Activated T-helper 1 cell treated with anti-CD3 and anti-CD28 coated beads, Interleukin-12 subunit alpha, Interleukin-12 subunit beta, Interleukin-2, Interleukin-4 antibody, amounts not matched to agents 30 ng/mL and 10 ng/mL and 1 ng/mL, durations not matched to agents 14 hours and 24 hours and 36 hours (primary cell): ENCODE results near the gene YBX2. TPM values are rescaled to one million over a fixed set of nuclear protein-coding genes. Genes with fewer than 3 reads are reported as not detected.
"Not testable (repeated sequence)": the region's sequence is repeated elsewhere in the genome, so short reads cannot be mapped to it uniquely, and the experiment has no call there.

ENCODE experiments used
- DNase-seq: peaks from one replicate; pipeline ENCODE4 v3.0.0; 2021; ENCODE audit warnings: low spot score
- H3K27ac Mint-ChIP-seq: one replicate; pipeline ENCODE4 v1.8.0; 2021; ENCODE audit warnings: mild to moderate bottlenecking, mixed read lengths
- H3K27me3 Mint-ChIP-seq: one replicate; pipeline ENCODE4 v1.8.0; 2022; ENCODE audit warnings: mild to moderate bottlenecking, moderate library complexity, mixed read lengths; ENCODE audit not compliant: insufficient read depth
- H3K36me3 Mint-ChIP-seq: one replicate; pipeline ENCODE4 v1.8.0; 2021; ENCODE audit warnings: low read depth, mixed read lengths
- H3K4me1 Mint-ChIP-seq: one replicate; pipeline ENCODE4 v1.8.0; 2021; ENCODE audit warnings: low read depth, mixed read lengths
- H3K4me3 Mint-ChIP-seq: one replicate; pipeline ENCODE4 v1.8.0; 2021; ENCODE audit warnings: mild to moderate bottlenecking, moderate library complexity, mixed read lengths
- H3K9me3 Mint-ChIP-seq: one replicate; pipeline ENCODE4 v1.8.0; 2021; ENCODE audit warnings: mixed read lengths
- intact Hi-C: fragments of 100-400 bp; cut with micrococcal nuclease; formaldehyde crosslinking; loops from one replicate; pipeline ENCODE4 v1.15.1; 2024
- total RNA-seq: library from RNA; stranded (reverse); gene quantifications from 2 replicates; pipeline ENCODE4 v1.2.3, GENCODE V29; 2022

YBX2 gene
- total RNA-seq, result 0.36 TPM in 1 of 2 replicates, not detected in the other

DNA sequence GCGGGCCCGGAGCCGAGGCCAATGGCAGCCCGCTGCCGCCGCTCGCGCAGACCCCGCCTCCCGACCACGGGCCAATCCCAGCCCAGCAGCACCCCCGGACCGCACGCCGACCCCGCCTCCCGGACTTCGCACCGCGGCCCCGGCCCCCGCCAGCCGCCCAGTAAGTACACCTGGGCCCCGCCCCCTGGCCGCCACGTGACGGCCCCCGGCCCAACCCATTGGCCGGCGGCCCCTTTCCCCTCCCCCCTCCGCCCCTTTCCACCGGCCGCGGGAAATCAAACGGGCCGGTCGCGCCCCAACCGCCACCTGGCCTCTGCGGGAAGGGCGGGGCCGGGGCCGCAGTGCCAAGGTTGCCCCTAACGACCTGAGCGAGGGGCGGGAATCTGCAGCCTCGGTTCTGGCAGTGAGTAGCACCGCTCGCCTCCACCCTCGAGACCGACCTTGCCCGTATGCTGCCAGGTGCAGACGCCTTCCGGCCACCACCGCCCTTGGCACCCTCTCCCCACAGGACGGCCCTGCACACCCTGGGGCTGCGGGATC is at the start of gene YBX2:
Gene YBX2, minus strand, starts transcription at position 26 of the 540 bp plus-strand sequence. CDS start 139 bp downstream, outside the sequence.
- no peaks in the 10 kb centered on the region for H3K9me3 Mint-ChIP-seq
- H3K36me3 Mint-ChIP-seq, result no peaks in the 10 kb centered on the region
- peak within 1 kb of the TSS; percentile 79 for H3K4me3 Mint-ChIP-seq
- H3K27ac Mint-ChIP-seq, result no peak within 1 kb of the TSS
- intact Hi-C loops, result loop anchor here (5.0 kb wide), 1 partner anchor 157 kb away; no protein-coding TSS in a partner anchor
- H3K4me1 Mint-ChIP-seq, result peaks cover 16% of the 10 kb centered on the region
- H3K27me3 Mint-ChIP-seq, result peaks cover 37% of the 10 kb centered on the region
- DNase-seq, result peak; percentile 76

DNA sequence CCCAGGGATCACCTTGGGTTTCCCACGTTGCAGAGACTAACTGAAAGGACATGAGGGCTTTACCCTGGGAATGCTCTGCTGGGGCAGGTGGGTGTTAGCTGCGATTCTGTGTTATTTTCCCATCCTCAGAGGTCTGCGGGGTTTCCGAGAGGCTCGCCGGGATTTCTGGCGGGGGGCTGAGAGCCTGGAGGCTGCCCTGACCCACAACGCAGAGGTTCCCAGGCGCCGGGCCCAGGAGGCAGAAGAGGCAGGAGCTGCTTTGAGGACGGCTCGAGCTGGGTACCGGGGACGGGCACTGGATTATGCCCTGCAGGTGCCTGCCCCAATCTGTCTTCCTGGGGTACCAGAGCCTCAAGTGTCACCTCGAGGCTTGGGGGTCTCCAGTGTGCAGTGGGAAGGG is 48.8 kb upstream of the YBX2 start:
- intact Hi-C loops, result no loop called here

DNA sequence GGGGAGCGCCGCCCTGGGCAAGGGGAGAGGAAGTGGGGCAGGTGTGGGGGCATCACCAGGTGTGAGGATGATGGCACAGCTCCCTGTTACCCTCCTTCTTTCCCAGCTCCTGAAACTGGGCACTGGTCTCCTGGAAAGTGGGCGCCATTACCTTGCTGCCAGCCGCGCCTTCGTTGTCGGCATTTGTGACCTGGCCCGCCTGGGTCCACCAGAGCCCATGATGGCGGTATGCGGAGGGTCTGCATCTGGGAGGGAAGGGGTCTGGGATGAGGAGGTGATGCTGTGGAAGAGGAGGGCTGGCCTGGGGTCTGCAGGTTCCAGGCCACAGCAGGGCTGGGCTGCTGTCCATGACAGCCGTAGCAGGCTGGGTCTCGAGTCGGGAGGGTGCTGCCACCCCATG is 47.4 kb upstream of the YBX2 start:
- no peak for DNase-seq
- no peaks in the 10 kb centered on the region for H3K27me3 Mint-ChIP-seq
- no peaks in the 10 kb centered on the region for H3K9me3 Mint-ChIP-seq
- peaks cover 35% of the 10 kb centered on the region for H3K4me1 Mint-ChIP-seq
- intact Hi-C loops, result no loop called here
- peaks cover 38% of the 10 kb centered on the region for H3K36me3 Mint-ChIP-seq
- no peak overlapping the region for H3K4me3 Mint-ChIP-seq
- no peak overlapping the region for H3K27ac Mint-ChIP-seq

More for the DNA sequence above, 48.8 kb upstream of the YBX2 start:
- no peak for DNase-seq
- Mint-ChIP-seq H3K27ac (peak overlapping the region; percentile 40), H3K9me3 (no peaks in the 10 kb centered on the region), H3K4me1 (peaks cover 21% of the 10 kb centered on the region), H3K4me3 (no peak overlapping the region), H3K27me3 (no peaks in the 10 kb centered on the region), H3K36me3 (peaks cover 38% of the 10 kb centered on the region)

DNA sequence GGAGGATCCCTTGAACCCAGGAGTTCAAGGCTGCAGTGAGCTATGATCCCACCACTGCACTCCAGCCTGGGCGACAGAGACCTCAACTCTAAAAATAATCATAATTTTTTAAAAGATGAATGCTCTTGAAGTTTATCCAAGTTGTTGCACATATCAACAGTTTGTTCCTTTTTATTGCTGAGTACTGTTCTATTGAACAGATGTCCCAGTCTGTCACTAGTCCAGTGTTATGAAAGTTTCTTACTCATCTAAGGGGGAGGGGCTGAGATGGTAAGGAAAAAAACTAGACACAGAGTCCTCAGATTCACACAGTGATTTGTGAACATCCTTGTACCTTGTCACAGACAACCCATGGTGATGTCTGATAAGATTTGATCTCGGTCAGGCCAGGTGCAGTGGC is 45.7 kb upstream of the YBX2 start:
- H3K4me1 Mint-ChIP-seq, result peaks cover 42% of the 10 kb centered on the region
- no peak for DNase-seq
- no peaks in the 10 kb centered on the region for H3K27me3 Mint-ChIP-seq
- peaks cover 28% of the 10 kb centered on the region for H3K36me3 Mint-ChIP-seq
- no peak overlapping the region for H3K27ac Mint-ChIP-seq
- intact Hi-C loops, result no loop called here
- H3K9me3 Mint-ChIP-seq, result no peaks in the 10 kb centered on the region
- no peak overlapping the region for H3K4me3 Mint-ChIP-seq

DNA sequence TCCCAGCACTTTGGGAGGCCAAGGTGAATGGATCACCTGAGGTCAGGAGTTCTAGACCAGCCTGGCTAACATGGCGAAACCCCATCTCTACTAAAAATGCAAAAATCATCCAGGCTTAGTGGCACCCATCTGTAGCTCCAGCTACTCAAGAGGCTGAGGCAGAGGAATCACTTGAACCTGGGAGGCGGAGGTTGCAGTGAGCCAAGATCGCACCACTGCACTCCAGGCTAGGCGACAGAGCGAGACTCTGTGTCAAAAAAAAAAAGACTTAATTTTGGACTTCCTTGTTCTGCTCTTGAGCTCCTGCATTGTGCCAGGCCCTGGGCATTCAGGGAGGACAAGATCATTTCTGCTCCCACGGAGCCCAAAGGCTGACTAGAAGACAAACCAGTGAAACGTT is 43.2 kb upstream of the YBX2 start:
- Mint-ChIP-seq H3K27ac (peak overlapping the region; percentile 93), H3K4me3 (peak overlapping the region; percentile 91), H3K36me3 (peaks cover 20% of the 10 kb centered on the region), H3K4me1 (peaks cover 45% of the 10 kb centered on the region)
- not testable (repeated sequence) for H3K9me3 Mint-ChIP-seq, DNase-seq, H3K27me3 Mint-ChIP-seq
- intact Hi-C loops, result loop anchor here (1.0 to 2.0 kb wide), 3 partner anchors 8 to 57 kb away; partner anchors contain the start of genes NEURL4 and SLC2A4

DNA sequence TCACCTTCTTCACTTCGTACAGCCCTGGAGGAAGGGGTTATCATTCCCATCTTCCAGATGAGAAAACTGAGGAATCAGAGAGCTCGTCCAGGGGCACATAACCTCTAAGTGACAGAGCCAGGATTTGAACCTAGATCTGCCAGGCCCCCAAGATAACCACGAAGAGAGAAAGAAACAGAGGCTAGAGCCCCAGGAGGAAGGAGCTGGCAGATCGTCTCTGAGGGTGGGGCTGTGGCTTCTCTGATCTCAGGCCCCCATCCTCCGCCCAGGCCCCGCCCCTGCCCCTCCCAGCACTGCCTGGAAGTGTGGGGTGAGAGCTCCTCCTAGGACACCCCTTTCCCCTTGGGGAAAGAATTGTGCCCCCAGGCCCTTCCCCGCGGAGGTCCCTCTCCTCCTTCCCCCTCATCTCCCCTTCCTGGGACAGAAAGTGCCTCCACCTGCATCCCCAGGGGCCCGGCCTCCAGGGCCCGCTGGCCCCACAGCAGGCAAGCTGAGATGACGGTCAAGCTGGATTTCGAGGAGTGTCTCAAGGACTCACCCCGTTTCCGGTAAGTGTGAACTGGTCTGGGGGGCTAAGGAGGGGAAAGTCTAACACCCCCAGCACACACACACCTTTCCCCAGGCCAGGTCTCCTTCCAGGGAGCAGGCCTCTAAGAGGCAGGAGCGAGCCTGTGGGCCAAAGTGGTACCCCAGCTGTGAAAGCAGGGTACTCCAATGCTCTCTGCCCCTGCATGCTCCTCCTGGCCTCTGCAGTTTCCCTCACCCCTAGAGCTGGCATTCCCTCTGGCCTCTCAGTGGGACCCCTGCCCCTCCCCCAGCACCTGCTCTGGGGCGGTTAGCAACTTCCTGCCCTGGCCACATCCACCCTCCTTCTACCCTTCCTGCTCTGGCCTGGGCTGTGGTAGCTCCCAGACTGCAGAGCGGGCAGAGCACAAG is 42.1 kb upstream of the YBX2 start, which contains the start of gene ACAP1:
Gene ACAP1, plus strand, starts transcription at position 290 of the 936 bp plus-strand sequence. Its CDS starts 206 bp downstream, at position 496.
- no peaks in the 10 kb centered on the region for H3K27me3 Mint-ChIP-seq
- intact Hi-C loops, result loop anchor here (1.0 to 2.0 kb wide), 3 partner anchors 7 to 56 kb away; partner anchors contain the start of genes NEURL4 and SLC2A4
- no peaks in the 10 kb centered on the region for H3K9me3 Mint-ChIP-seq
- peak within 1 kb of the TSS; percentile 93 for H3K27ac Mint-ChIP-seq
- peaks cover 51% of the 10 kb centered on the region for H3K4me1 Mint-ChIP-seq
- peaks cover 19% of the 10 kb centered on the region for H3K36me3 Mint-ChIP-seq
- H3K4me3 Mint-ChIP-seq, result peak within 1 kb of the TSS; percentile 91
- peak; percentile 76 for DNase-seq

DNA sequence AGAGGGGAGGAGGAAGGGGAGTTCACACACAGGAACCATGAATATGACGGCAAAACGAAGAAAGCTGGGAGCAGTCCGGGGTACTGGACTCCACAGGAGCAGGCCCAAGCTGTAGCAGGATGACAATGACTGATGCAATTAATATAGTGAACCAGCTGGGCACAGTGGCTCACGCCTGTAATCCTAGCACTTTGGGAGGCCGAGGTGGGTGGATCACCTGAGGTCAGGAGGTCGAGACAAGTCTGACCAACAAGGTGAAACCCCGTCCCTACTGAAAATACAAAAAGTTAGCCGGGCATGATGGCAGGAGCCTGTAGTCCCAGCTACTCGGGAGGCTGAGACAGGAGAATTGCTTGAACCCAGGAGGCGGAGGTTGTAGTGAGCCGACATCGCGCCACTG is 41.3 kb upstream of the YBX2 start:
- Mint-ChIP-seq H3K4me3 (peak overlapping the region; percentile 91), H3K27ac (peak overlapping the region; percentile 93), H3K4me1 (peaks cover 54% of the 10 kb centered on the region), H3K36me3 (peaks cover 17% of the 10 kb centered on the region)
- H3K9me3 Mint-ChIP-seq, DNase-seq, H3K27me3 Mint-ChIP-seq: not testable (repeated sequence)
- intact Hi-C loops, result loop anchor here (2.0 kb wide), 2 partner anchors 15 to 55 kb away; partner anchors contain the start of gene SLC2A4

DNA sequence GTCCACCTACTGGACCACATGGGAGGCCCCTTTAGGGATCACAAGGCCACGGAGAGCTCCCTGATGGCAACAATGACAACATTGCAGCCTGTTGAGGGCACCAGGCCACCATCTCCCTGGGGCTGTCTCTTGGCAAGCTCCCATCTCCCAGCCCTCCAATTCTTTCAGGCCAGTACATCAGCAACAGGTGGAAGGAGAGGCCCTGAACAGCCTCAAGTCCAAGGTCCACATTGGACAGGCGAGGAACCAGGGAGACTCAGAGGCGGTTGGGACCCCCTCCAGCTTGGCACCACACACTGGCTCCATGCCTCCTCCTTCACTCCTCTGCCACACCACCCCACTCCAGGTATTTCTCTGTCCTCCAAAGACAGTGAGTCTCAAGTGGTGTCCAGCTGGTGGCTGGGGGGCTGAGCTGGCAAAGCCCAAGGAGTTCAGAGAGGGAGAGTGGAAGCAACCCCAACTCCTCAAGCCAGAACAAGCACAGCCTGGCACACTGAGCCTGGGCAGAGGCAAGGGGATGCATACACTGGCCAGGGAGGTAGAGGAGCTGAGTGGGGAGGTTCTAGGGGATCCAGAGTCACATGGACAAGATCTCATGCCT is 40.6 kb upstream of the YBX2 start:
- no peaks in the 10 kb centered on the region for H3K9me3 Mint-ChIP-seq
- no peak for DNase-seq
- intact Hi-C loops, result no loop called here
- H3K36me3 Mint-ChIP-seq, result peaks cover 15% of the 10 kb centered on the region
- H3K27ac Mint-ChIP-seq, result peak overlapping the region; percentile 69
- peaks cover 55% of the 10 kb centered on the region for H3K4me1 Mint-ChIP-seq
- peak overlapping the region; percentile 91 for H3K4me3 Mint-ChIP-seq
- H3K27me3 Mint-ChIP-seq, result no peaks in the 10 kb centered on the region

DNA sequence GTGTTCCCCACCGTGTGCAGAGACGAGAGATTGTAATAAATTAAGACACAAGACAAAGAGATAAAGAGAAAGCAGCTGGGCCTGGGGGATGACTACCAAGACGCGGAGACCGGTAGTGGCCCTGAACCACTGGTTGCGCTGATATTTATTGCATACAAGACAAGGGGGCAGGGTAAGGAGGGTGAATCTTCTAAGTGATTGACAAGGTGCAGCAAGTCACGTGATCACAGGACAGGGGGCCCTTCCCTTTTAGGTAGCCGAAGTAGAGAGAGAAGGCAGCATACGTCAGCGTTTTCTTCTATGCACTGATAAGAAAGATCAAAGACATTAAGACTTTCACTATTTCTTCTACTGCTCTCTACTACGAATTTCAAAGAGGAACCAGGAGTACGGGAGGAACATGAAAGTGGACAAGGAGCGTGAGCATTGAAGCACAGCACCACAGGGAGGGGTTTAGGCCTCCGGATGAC is 38.2 kb upstream of the YBX2 start:
- H3K27me3 Mint-ChIP-seq, intact Hi-C loops, H3K36me3 Mint-ChIP-seq, H3K9me3 Mint-ChIP-seq: not testable (repeated sequence)
- peak overlapping the region; percentile 69 for H3K4me3 Mint-ChIP-seq
- DNase-seq, result peak; percentile 33
- peak overlapping the region; percentile 80 for H3K27ac Mint-ChIP-seq
- peaks cover 61% of the 10 kb centered on the region for H3K4me1 Mint-ChIP-seq

DNA sequence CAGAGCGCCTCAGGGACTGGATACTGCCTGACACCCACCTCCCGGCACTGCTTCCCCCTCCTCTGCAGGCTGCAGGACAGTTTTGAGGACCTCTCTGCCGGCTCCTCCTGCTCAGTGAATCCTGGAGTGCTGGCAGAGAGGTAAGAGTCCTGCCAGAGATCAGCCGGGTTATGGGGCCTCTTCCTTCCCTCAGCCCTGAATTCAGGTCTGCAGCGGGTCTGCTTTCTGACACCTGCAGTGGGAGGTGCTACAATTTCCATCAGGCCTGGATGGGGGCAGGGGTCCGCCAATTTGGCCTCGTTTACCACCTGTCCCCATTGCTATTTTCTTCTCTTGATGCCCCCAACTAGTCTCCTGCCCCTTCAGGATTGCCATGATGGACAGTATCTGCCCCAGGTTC is 37.7 kb upstream of the YBX2 start:
- no peak for DNase-seq
- Mint-ChIP-seq H3K4me3 (peak overlapping the region; percentile 69), H3K36me3 (peaks cover 4% of the 10 kb centered on the region), H3K4me1 (peaks cover 57% of the 10 kb centered on the region), H3K27me3 (no peaks in the 10 kb centered on the region), H3K27ac (peak overlapping the region; percentile 80), H3K9me3 (no peaks in the 10 kb centered on the region)
- intact Hi-C loops, result no loop called here

DNA sequence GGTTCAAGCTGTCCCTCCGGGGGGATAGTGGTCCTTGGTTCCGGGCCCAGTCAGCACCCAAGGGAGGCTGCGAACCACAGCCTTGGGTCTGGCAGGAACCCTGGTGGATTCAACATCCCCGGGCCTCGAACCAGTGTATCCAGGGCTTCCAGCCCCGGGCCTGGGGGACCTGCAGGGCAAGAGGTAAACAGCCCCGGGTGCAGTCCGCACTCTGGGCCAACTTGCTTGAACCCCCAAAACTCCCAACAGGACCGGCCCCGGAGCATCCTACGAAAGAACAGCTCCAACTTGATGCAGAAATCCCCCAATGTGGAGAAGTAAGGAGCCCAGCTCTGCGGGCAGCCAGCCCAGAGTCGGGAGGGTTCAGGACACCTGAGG is 36.2 kb upstream of the YBX2 start:
- no peak for DNase-seq
- H3K27me3 Mint-ChIP-seq, result no peaks in the 10 kb centered on the region
- peaks cover 46% of the 10 kb centered on the region for H3K4me1 Mint-ChIP-seq
- peak overlapping the region; percentile 40 for H3K27ac Mint-ChIP-seq
- intact Hi-C loops, result no loop called here
- peak overlapping the region; percentile 93 for H3K4me3 Mint-ChIP-seq
- H3K9me3 Mint-ChIP-seq, result no peaks in the 10 kb centered on the region
- no peaks in the 10 kb centered on the region for H3K36me3 Mint-ChIP-seq

DNA sequence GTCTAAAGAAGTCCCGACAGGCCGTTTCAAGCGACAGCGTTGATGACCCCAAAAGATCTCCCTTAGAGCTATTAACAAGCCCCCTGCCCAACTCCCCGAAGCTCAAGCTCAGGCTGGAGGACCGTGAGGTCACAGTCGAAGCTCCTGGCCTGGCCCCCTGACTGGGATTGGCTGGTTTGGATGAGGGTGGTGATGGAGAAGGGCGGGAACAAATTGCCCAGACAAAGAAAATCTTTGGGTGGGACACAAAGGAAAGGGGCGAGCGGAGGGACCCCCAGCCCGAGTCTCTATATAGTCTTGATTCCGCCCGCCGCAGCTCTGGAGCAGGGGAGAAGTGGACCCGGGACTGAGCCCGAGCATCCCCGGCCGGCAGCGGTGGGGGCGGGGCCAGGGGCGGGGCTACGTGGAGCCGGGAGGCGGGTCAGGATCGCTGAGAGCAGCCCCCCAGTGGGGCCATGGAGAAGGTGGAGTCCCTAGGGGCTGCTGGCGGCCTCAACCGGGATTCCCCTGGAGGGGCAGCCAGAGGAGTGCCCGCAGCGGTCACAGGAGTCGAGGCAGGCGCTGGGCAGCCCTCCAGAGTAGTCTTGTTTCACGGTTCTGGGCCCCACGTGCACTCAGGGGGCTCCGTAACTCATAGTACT is 35.7 kb upstream of the YBX2 start:
- Mint-ChIP-seq H3K4me3 (peak overlapping the region; percentile 93), H3K4me1 (peaks cover 41% of the 10 kb centered on the region), H3K27me3 (no peaks in the 10 kb centered on the region), H3K36me3 (no peaks in the 10 kb centered on the region), H3K27ac (peak overlapping the region; percentile 94), H3K9me3 (no peaks in the 10 kb centered on the region)
- intact Hi-C loops, result loop anchor here (1.0 to 2.0 kb wide), 10 partner anchors 7 to 356 kb away; partner anchors contain the start of genes EIF5A, GPS2, PLSCR3 and POLR2A
- DNase-seq, result peak; percentile 76
